Left ventricle myocardium superior (tissue), 1 donor: Measurements from ENCODE around the gene OR6T1. TPM values are rescaled to one million over a fixed set of nuclear protein-coding genes. Genes with fewer than 3 reads are reported as not detected.

Source experiments
- ATAC-seq: fragments of 200-7000 bp; cut with Tn5 transposase; one replicate; pipeline ENCODE4 v1.9.1; 2020; ENCODE audit warnings: mild to moderate bottlenecking, moderate library complexity
- DNase-seq: peaks from one replicate; pipeline ENCODE4 v3.0.0-alpha.2; 2020
- intact Hi-C: fragments of 100-400 bp; cut with micrococcal nuclease; formaldehyde crosslinking; loops from one replicate; pipeline ENCODE4 v1.11.0; 2022
- long read RNA-seq: library from polyadenylated mRNA; unstranded; transcript quantifications from one replicate; pipeline ENCODE4 v2.0.0, GENCODE V29; 2021
- total RNA-seq: library from RNA; stranded (reverse); fragmentation: NEBNext Ultra II Directional; extraction: Animal tissue kit (Norgen Biotek cat#: 25700); gene quantifications from one replicate; pipeline ENCODE4 v1.2.1, GENCODE V29; 2021
- donor health status: DM: no; HTN: yes; CAD: no; lungs with severe emphysema.

OR6T1 gene
- total RNA-seq = not detected
- long read RNA-seq = 0 reads

GRCh38 chr11:123943738-123944137 lies at the start of gene OR6T1:
Gene OR6T1, minus strand, starts transcription at chr11:123943838. Its CDS starts 0 bp downstream, at chr11:123943838.
- DNase-seq (no peak), ATAC-seq (no peak)
- intact Hi-C loops = no loop called here

GRCh38 chr11:123979311-123979710 lies 35.7 kb upstream of the OR6T1 start:
- intact Hi-C loops = no loop called here
- no peak for DNase-seq
- ATAC-seq = no peak

- intact Hi-C loops = no loop called here
- DNase-seq = no peak
- ATAC-seq = no peak
Measured at GRCh38 chr11:123977731-123978347, 34.2 kb upstream of the OR6T1 start, which contains the start of gene OR10S1. Gene OR10S1, minus strand, starts transcription at chr11:123977781. Its CDS starts 117 bp downstream, at chr11:123977664.

- ATAC-seq (no peak), DNase-seq (no peak)
Measured at GRCh38 chr11:123976770-123977560, 33.3 kb upstream of the OR6T1 start.

GRCh38 chr11:123973816-123974215 lies 30.2 kb upstream of the OR6T1 start:
- intact Hi-C loops = no loop called here
- DNase-seq (no peak), ATAC-seq (no peak)

More at GRCh38 chr11:123976770-123977560, 33.3 kb upstream of the OR6T1 start:
- intact Hi-C loops = no loop called here

GRCh38 chr11:123956752-123957151 lies 13.1 kb upstream of the OR6T1 start:
- intact Hi-C loops = no loop called here
- ATAC-seq = no peak
- no peak for DNase-seq

- no peak for DNase-seq
- ATAC-seq = no peak
- intact Hi-C loops = no loop called here
Measured at GRCh38 chr11:123945132-123945531, 1.5 kb upstream of the OR6T1 start.

- no peak for DNase-seq
- intact Hi-C loops = no loop called here
- ATAC-seq = no peak
Measured at GRCh38 chr11:123942413-123942812, 1.2 kb downstream of the OR6T1 start.

GRCh38 chr11:123939317-123939716 lies 4.3 kb downstream of the OR6T1 start, which contains the start of gene OR4D5:
Gene OR4D5, plus strand, starts transcription at chr11:123939617. Its CDS starts 0 bp downstream, at chr11:123939617.
- DNase-seq = no peak
- ATAC-seq = no peak
- intact Hi-C loops = no loop called here

- ATAC-seq (no peak), DNase-seq (no peak)
- intact Hi-C loops = no loop called here
Measured at GRCh38 chr11:123924027-123924426, 19.6 kb downstream of the OR6T1 start.

GRCh38 chr11:123920943-123921342 lies 22.7 kb downstream of the OR6T1 start:
- no peak for DNase-seq
- ATAC-seq = no peak
- intact Hi-C loops = no loop called here

- intact Hi-C loops = no loop called here
- DNase-seq (no peak), ATAC-seq (no peak)
Measured at GRCh38 chr11:123905826-123906225, 37.8 kb downstream of the OR6T1 start.

- DNase-seq = no peak
- intact Hi-C loops = no loop called here
- ATAC-seq = no peak
Measured at GRCh38 chr11:123904932-123905331, 38.7 kb downstream of the OR6T1 start.

GRCh38 chr11:123903932-123904331 lies 39.7 kb downstream of the OR6T1 start:
- ATAC-seq (no peak), DNase-seq (no peak)
- intact Hi-C loops = no loop called here

GRCh38 chr11:123901867-123902266 lies 41.8 kb downstream of the OR6T1 start, which contains the start of gene OR8D4:
Gene OR8D4, plus strand, starts transcription at chr11:123902167. Its CDS starts 4,265 bp downstream, at chr11:123906432.
- DNase-seq = no peak
- intact Hi-C loops = no loop called here
- ATAC-seq = no peak

- DNase-seq = no peak
- intact Hi-C loops = no loop called here
- no peak for ATAC-seq
Measured at GRCh38 chr11:123899792-123900191, 43.8 kb downstream of the OR6T1 start.

Other genes with a start within 250 kb of the OR6T1 start
- 4.1 TPM for gene ZNF202, start 202.2 kb downstream of the OR6T1 start, total RNA-seq
- gene OR6X1, start 189.3 kb downstream of the OR6T1 start, total RNA-seq = not detected
- gene OR6M1, start 137.5 kb downstream of the OR6T1 start, total RNA-seq = not detected
- not detected for gene TMEM225, start 58.2 kb downstream of the OR6T1 start, total RNA-seq
- not detected for gene OR8D4, start 41.7 kb downstream of the OR6T1 start, total RNA-seq
- gene OR4D5, start 4.2 kb downstream of the OR6T1 start, total RNA-seq = not detected
- not detected for gene OR10S1, start 33.9 kb upstream of the OR6T1 start, total RNA-seq
- gene OR10G6, start 51.3 kb upstream of the OR6T1 start, total RNA-seq = not detected
- not detected for gene OR10G4, start 69.2 kb upstream of the OR6T1 start, total RNA-seq
- not detected for gene OR10G9, start 79.2 kb upstream of the OR6T1 start, total RNA-seq
- not detected for gene OR10G8, start 83.0 kb upstream of the OR6T1 start, total RNA-seq
- not detected for gene OR10G7, start 97.5 kb upstream of the OR6T1 start, total RNA-seq
- gene VWA5A, start 171.6 kb upstream of the OR6T1 start, total RNA-seq = 2.8 TPM
- gene OR10D3, start 239.5 kb upstream of the OR6T1 start, total RNA-seq = not detected